ENCODE results near the gene MCF2L.

GRCh38 chr13:113142876-113143275 is 173.9 kb downstream of the MCF2L start:
- TF ChIP-seq CTCF (IDR thresholded peaks at IDR 0.05) (no peak), POLR2A (IDR thresholded peaks at IDR 0.05) (no peak)
